Mesendoderm (in vitro differentiated cells): ENCODE results near the gene PTX4.
"Not testable (repeated sequence)": the region's sequence is repeated elsewhere in the genome, so short reads cannot be mapped to it uniquely, and the experiment has no call there.

Experiments
- DNase-seq: peaks from one replicate; pipeline ENCODE4 v3.0.0; 2013
- H2AK5ac ChIP-seq: 2 replicates; pipeline ENCODE4 v1.6.1; 2013; ENCODE audit warnings: low read length, inconsistent platforms
- H2BK120ac ChIP-seq: 2 replicates; pipeline ENCODE4 v1.6.1; 2013; ENCODE audit warnings: low read depth, mild to moderate bottlenecking, low read length, moderate library complexity, mixed read lengths
- H2BK15ac ChIP-seq: replicated peaks from 2 replicates; pipeline ENCODE4 v1.6.1; 2013; ENCODE audit warnings: low read depth, mild to moderate bottlenecking, moderate library complexity
- H2BK5ac ChIP-seq: 2 replicates; pipeline ENCODE4 v1.6.1; 2013; ENCODE audit warnings: low read length, inconsistent platforms
- H3K18ac ChIP-seq: 2 replicates; pipeline ENCODE4 v1.6.1; 2013; ENCODE audit warnings: mild to moderate bottlenecking, low read length, mixed read lengths
- H3K23ac ChIP-seq: one replicate; pipeline ENCODE4 v1.6.1; 2013; ENCODE audit warnings: low read length
- H3K27ac ChIP-seq: 2 replicates; pipeline ENCODE4 v1.5.1; 2013; ENCODE audit warnings: low read depth, mild to moderate bottlenecking, inconsistent platforms, low read length, moderate library complexity
- H3K27me3 ChIP-seq: 2 replicates; pipeline ENCODE4 v1.6.1; 2013; ENCODE audit warnings: low read length, control low read depth, mild to moderate bottlenecking, inconsistent platforms; ENCODE audit not compliant: insufficient read depth, poor library complexity
- H3K36me3 ChIP-seq: 2 replicates; pipeline ENCODE4 v1.6.1; 2013; ENCODE audit warnings: low read length, inconsistent platforms; ENCODE audit not compliant: control insufficient read depth, insufficient read depth
- H3K4ac ChIP-seq: one replicate; pipeline ENCODE4 v1.6.1; 2013; ENCODE audit warnings: low read depth, mild to moderate bottlenecking, low read length, moderate library complexity
- H3K4me1 ChIP-seq: 2 replicates; pipeline ENCODE4 v1.6.1; 2013; ENCODE audit warnings: low read depth, low read length, inconsistent platforms; ENCODE audit not compliant: control insufficient read depth
- H3K4me2 ChIP-seq: 2 replicates; pipeline ENCODE4 v1.6.1; 2013; ENCODE audit warnings: low read length
- H3K4me3 ChIP-seq: 2 replicates; pipeline ENCODE4 v1.5.1; 2013; ENCODE audit warnings: mild to moderate bottlenecking, low read length
- H3K56ac ChIP-seq: one replicate; pipeline ENCODE4 v1.6.1; 2013; ENCODE audit warnings: low read length
- H3K79me1 ChIP-seq: 2 replicates; pipeline ENCODE4 v1.6.1; 2013; ENCODE audit warnings: low read length, inconsistent platforms
- H3K79me2 ChIP-seq: 2 replicates; pipeline ENCODE4 v1.6.1; 2013; ENCODE audit warnings: mild to moderate bottlenecking, low read length; ENCODE audit not compliant: control insufficient read depth, insufficient read depth
- H3K9ac ChIP-seq: 2 replicates; pipeline ENCODE4 v1.6.1; 2013; ENCODE audit warnings: low read length, inconsistent platforms
- H4K5ac ChIP-seq: one replicate; pipeline ENCODE4 v1.6.1; 2013; ENCODE audit warnings: low read length
- H4K8ac ChIP-seq: one replicate; pipeline ENCODE4 v1.6.1; 2013; ENCODE audit warnings: low read depth, mild to moderate bottlenecking, control low read depth, low read length, moderate library complexity
- WGBS: extraction: QIAGEN DNeasy Blood & Tissue Kit; methylation state at CpG from one replicate; pipeline ENCODE4 v1.1.7; 2013; ENCODE audit warnings: low lambda C conversion rate, missing lambda C conversion rate; ENCODE audit not compliant: insufficient coverage; ENCODE audit errors: extremely low coverage; 5-methylcytosine and 5-hydroxymethylcytosine counted together

PTX4 gene

GRCh38 chr16:1486551-1487390 lies 2.0 kb downstream of the PTX4 start:
- Histone ChIP-seq H4K8ac (no peak overlapping the region), H2BK15ac (no peak overlapping the region), H3K79me1 (no peaks in the 10 kb centered on the region), H3K79me2 (no peaks in the 10 kb centered on the region), H3K4me1 (no peaks in the 10 kb centered on the region), H2AK5ac (no peak overlapping the region), H3K27ac (no peak overlapping the region), H3K4me2 (no peak overlapping the region), H2BK120ac (no peak overlapping the region), H3K36me3 (no peaks in the 10 kb centered on the region), H3K23ac (no peak overlapping the region), H3K9ac (no peak overlapping the region), H3K27me3 (no peaks in the 10 kb centered on the region), H3K4ac (no peak overlapping the region), H3K4me3 (no peak overlapping the region), H4K5ac (no peak overlapping the region), H3K56ac (no peak overlapping the region), H3K18ac (no peak overlapping the region), H2BK5ac (no peak overlapping the region)
- DNase-seq, result no peak
- WGBS, result no CpG with 5 or more reads among the region's 33 CpGs

DNA sequence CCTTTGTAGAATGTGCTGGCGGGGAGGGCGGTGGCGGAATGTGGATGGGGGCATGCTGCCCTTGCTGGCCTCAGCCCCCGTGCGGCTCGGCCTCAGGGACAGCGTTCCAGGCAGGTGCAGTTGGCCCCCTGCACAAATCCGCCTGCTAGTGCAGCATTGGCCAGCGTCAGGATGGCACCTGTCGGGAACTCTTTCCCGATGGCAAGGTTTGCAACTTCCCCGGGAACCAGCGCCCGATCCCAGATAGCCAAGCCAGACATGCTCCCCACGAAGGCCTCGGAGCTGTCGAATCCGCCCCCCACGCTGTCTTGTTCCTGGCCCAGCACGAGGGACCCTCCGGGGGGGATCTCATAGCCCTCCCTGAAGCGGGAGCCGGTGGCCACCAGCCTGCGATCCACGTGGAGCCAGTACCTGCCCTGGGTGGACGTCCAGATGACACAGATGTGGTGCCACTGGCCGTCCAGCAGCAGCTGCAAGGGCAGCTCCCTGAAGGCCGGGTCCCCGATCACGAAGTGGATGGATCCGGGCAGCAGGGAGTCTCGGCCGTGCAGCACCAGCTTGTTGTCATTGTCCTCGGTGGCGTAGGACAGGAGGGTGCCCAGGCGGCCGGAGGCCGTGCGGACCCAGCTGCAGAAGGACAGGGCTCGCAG lies 2.8 kb downstream of the PTX4 start:
- no peak overlapping the region for H2BK15ac ChIP-seq
- no peak overlapping the region for H3K18ac ChIP-seq

DNA sequence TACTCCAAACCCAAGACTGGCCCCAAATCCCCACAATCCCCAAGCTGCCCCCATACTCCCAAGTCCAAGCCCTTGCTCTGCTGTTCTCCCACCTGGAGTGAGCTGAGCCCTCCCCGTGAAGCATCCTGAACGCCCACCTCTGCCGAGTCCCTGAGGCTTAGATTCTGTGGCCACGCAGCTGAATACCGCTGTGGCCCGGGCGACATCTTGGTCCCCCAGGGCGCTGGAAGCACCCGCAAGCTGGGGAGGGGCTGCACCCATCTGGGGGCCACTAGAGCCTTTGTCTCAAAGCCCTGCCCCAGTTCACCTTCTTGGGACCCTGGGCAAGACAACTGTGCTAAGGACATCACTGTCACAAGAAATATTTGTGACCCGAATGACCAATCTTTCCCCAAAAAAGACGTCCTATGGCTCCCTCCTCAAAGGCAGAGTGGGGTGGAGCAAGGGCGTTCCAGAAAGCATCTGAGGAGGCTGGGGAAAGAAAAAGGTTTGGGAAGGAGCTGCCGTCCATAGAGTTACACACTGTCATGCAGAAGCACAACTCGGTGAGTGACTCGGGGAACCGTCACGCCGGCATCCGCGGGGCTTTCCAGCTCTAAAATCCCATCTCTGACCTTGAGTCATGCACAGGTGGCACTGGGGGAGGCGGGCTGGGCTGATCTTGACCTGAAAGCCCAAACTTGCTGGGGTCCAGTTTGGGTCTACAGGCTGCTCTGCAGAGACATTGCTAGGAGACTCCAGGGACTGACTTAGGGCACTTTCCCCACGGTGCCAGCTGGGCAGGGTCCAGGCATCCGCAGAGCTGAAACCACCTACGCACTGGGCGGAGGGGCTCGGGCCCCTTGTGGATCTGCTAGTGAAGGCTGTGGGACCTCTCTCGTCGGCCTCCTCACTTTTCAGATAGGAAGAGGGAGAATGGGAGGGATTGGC lies 6.6 kb downstream of the PTX4 start:
- Histone ChIP-seq H3K56ac (no peak overlapping the region), H3K18ac (no peak overlapping the region), H3K4ac (no peak overlapping the region), H2BK15ac (no peak overlapping the region), H3K79me1 (no peaks in the 10 kb centered on the region), H4K5ac (no peak overlapping the region), H3K27ac (no peak overlapping the region), H2BK120ac (no peak overlapping the region), H4K8ac (no peak overlapping the region), H3K4me2 (no peak overlapping the region), H2AK5ac (no peak overlapping the region), H3K9ac (no peak overlapping the region), H3K27me3 (no peaks in the 10 kb centered on the region), H2BK5ac (no peak overlapping the region), H3K4me1 (no peaks in the 10 kb centered on the region), H3K36me3 (no peaks in the 10 kb centered on the region), H3K79me2 (no peaks in the 10 kb centered on the region), H3K4me3 (no peak overlapping the region), H3K23ac (no peak overlapping the region)
- DNase-seq, result no peak
- no CpG with 5 or more reads among the region's 28 CpGs for WGBS

More for the DNA sequence above, 2.8 kb downstream of the PTX4 start:
- Histone ChIP-seq H3K4ac (no peak overlapping the region), H3K79me2 (no peaks in the 10 kb centered on the region), H3K36me3 (no peaks in the 10 kb centered on the region), H3K4me1 (no peaks in the 10 kb centered on the region), H3K27ac (no peak overlapping the region), H3K23ac (no peak overlapping the region), H3K56ac (no peak overlapping the region), H3K4me2 (no peak overlapping the region), H4K8ac (no peak overlapping the region), H3K27me3 (no peaks in the 10 kb centered on the region), H2AK5ac (no peak overlapping the region), H4K5ac (no peak overlapping the region), H3K4me3 (no peak overlapping the region), H3K79me1 (no peaks in the 10 kb centered on the region), H3K9ac (no peak overlapping the region), H2BK120ac (no peak overlapping the region), H2BK5ac (no peak overlapping the region)
- no peak for DNase-seq
- no CpG with 5 or more reads among the region's 40 CpGs for WGBS

GRCh38 chr16:1478937-1479336 lies 9.8 kb downstream of the PTX4 start:
- not testable (repeated sequence) for H3K27me3 ChIP-seq, H2BK15ac ChIP-seq, H3K18ac ChIP-seq, H3K4me3 ChIP-seq, H2AK5ac ChIP-seq, H3K23ac ChIP-seq, H3K56ac ChIP-seq, H3K4ac ChIP-seq, H2BK5ac ChIP-seq, H3K79me2 ChIP-seq, DNase-seq, H4K5ac ChIP-seq, H3K36me3 ChIP-seq, H3K4me1 ChIP-seq, H2BK120ac ChIP-seq, H3K79me1 ChIP-seq, H3K4me2 ChIP-seq, H3K9ac ChIP-seq, H3K27ac ChIP-seq, H4K8ac ChIP-seq
- no CpG with 5 or more reads among the region's 9 CpGs for WGBS

- Histone ChIP-seq H2BK5ac (no peak overlapping the region), H2AK5ac (no peak overlapping the region), H3K27me3 (no peaks in the 10 kb centered on the region), H3K4ac (no peak overlapping the region), H3K56ac (no peak overlapping the region), H4K8ac (no peak overlapping the region), H3K18ac (no peak overlapping the region), H3K79me2 (peaks cover 2% of the 10 kb centered on the region), H3K4me2 (no peak overlapping the region), H3K27ac (no peak overlapping the region), H3K4me3 (no peak overlapping the region), H3K4me1 (peaks cover 3% of the 10 kb centered on the region), H2BK120ac (no peak overlapping the region), H3K79me1 (peaks cover 4% of the 10 kb centered on the region), H4K5ac (no peak overlapping the region), H3K23ac (no peak overlapping the region), H3K36me3 (no peaks in the 10 kb centered on the region), H2BK15ac (no peak overlapping the region), H3K9ac (no peak overlapping the region)
- no CpG with 5 or more reads among the region's 10 CpGs for WGBS
- DNase-seq, result no peak
Measured at GRCh38 chr16:1477033-1477432, 11.7 kb downstream of the PTX4 start.
